GM21360 (cell line): Measurements from ENCODE around the gene CCDC12.
"Not testable (repeated sequence)": the region's sequence is repeated elsewhere in the genome, so short reads cannot be mapped to it uniquely, and the experiment has no call there.

Source experiments
- ATAC-seq: cut with Tn5 transposase; IDR thresholded peaks from one replicate; pipeline ENCODE4 v1.9.1; 2021; ENCODE audit warnings: mild to moderate bottlenecking, moderate library complexity; ENCODE audit not compliant: unreplicated experiment

Gene CCDC12

GRCh38 chr3:46984591-46985459, 8.3 kb upstream of the CCDC12 start:
- no peak for ATAC-seq

- ATAC-seq, result no peak
These were observed 6.0 kb upstream of the CCDC12 start for GRCh38 chr3:46982546-46982945.

GRCh38 chr3:46981932-46982471, 5.5 kb upstream of the CCDC12 start:
- ATAC-seq, result no peak

GRCh38 chr3:46979958-46980497, 3.5 kb upstream of the CCDC12 start:
- ATAC-seq, result no peak

GRCh38 chr3:46978985-46979944, 2.7 kb upstream of the CCDC12 start, which contains the start of gene NBEAL2:
TSS of gene NBEAL2 (plus strand) at chr3:46979666. CDS start at chr3:46979862, 196 bp downstream.
- peak; percentile 62 for ATAC-seq

GRCh38 chr3:46978381-46978780, 1.8 kb upstream of the CCDC12 start:
- ATAC-seq, result no peak

- ATAC-seq, result no peak
These were observed 1.3 kb upstream of the CCDC12 start for GRCh38 chr3:46977811-46978195.

- ATAC-seq, result no peak
These were observed 1.9 kb downstream of the CCDC12 start for GRCh38 chr3:46974421-46975171.

GRCh38 chr3:46972396-46972795, 4.1 kb downstream of the CCDC12 start:
- no peak for ATAC-seq

- ATAC-seq, result no peak
These were observed 4.8 kb downstream of the CCDC12 start for GRCh38 chr3:46971742-46972141.

GRCh38 chr3:46971151-46971550, 5.4 kb downstream of the CCDC12 start:
- ATAC-seq, result no peak

GRCh38 chr3:46970391-46971091, 6.0 kb downstream of the CCDC12 start:
- no peak for ATAC-seq

- ATAC-seq, result no peak
These were observed 7.6 kb downstream of the CCDC12 start for GRCh38 chr3:46968783-46969428.

- ATAC-seq, result no peak
These were observed 9.7 kb downstream of the CCDC12 start for GRCh38 chr3:46966811-46967210.

- no peak for ATAC-seq
These were observed 11.4 kb downstream of the CCDC12 start for GRCh38 chr3:46965151-46965550.

GRCh38 chr3:46964038-46964590, 12.4 kb downstream of the CCDC12 start:
- not testable (repeated sequence) for ATAC-seq

- no peak for ATAC-seq
These were observed 13.6 kb downstream of the CCDC12 start for GRCh38 chr3:46962990-46963389.

GRCh38 chr3:46962427-46962826, 14.1 kb downstream of the CCDC12 start:
- ATAC-seq, result no peak

GRCh38 chr3:46960835-46961234, 15.7 kb downstream of the CCDC12 start:
- ATAC-seq, result no peak
